ENCODE data around the gene ATP6V1F.

Gene ATP6V1F

DNA sequence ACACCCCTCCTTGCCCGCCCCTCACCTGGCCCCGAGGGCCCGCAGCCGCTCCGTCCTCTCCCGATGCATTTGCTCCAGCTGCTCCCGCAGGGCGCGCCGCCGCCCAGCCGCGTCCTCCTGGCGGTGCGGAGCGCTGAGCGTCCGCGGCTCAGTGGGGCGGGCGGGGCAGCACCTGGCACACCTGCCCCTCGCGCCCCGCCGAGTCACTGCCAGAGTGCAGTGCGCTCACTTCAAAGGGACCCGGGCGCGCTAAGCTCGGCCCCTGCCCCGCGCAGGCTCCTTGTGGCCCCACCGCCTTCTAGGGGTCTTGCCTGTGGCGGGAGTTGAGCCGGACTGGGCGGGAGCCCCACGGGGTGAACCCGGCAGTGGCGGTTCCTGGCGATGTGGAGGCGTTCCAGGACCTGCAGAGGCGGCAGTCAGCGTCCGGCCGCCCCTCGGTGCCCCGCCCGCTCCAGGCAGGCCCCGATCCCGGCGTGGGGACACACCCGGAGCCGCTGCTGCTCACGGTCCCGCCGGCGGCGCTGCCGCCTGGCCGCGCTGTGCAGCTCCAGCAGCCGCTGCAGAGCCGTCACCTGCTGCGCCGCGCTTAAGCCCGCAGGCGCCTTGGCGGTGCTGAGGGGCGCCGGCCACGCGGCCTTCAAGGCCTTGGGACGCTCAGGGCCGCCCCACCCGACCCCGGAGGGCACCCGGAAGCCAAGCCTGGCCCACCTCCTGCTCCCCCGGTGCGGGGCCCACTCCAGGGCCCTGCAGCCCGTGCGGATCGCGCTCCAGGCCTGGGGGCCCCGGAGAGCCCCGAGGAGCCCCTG is 6.7 kb downstream of the ATP6V1F start:
- peak; percentile 23 for DNase-seq

DNA sequence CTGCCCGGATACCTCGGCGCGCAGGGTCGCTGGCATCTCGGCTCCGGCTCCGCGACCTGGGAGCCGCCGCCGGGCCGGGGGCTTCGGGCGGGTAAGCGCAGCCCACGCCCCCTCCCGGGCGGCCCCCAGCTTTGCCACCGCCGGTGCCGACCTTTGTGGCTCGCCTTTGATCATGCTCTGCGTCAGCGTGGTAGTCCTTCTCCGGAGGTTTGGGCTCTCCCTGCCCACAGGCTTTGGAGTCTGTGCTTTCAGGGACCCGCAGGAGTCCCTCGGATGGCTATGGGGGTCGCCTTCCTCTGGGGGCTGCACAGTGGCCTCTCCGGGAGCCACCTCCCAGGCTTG is 7.3 kb downstream of the ATP6V1F start:
- no peak for DNase-seq

DNA sequence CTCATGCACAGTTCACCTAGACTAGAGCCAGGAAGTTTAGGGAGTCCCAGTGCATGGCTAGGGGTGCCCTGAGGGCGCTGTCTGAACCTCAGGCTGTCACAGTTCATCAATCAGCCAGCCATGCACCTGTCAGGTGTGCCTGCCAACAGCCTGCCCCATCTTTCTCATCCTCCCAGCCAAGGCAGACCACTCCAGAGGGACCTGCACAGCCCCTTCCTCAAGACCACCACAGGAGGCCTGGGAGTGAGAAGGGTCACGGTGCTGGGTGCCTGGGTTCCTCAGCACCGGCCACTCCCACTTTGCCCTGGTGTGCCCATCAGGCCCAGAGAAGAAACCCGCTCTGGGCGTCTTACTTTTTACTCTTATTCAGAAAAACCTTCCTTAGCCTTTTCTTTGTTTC is 8.4 kb downstream of the ATP6V1F start:
- DNase-seq, result no peak

DNA sequence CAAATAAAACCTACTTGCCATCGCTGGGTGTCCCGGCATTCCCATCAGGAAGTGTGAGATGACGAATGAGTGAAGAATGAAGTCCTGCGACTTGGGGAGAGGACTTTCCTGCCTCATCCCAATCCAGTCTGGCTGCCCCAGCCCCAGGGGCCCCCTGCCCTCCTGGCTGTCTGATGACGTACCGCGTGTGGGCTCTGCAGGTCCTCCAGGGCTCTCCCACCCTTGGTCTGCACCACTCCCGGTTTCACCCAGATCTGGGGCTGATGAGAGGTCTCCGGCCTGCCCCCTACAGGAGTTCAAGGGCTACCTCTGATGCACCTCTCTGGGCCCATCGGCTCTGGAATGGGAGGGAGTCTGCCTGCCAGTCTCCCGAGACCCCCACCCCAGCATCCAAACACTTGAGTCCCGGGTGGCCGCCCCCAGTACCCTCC is 9.8 kb downstream of the ATP6V1F start:
- no peak for DNase-seq

DNA sequence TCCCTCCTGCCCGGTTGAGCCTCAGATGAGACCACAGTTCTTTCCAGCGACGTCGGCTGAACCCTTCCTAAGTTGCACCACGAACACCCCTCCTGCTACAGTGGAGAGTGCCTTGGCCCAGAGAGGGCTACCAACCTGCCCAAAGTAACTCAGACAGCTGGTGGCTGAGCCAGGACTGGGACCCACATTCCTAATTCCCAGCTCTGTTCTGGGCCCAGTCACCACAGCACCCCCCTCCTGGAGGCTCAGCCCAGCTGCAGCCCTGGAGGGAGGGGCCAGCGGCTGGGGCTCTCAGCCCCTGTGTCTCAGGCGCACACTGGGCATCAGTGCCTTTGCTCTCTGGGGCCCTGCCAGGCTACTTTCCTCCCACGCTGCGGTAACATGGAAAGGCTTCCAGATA is 10.6 kb downstream of the ATP6V1F start:
- DNase-seq, result no peak

DNA sequence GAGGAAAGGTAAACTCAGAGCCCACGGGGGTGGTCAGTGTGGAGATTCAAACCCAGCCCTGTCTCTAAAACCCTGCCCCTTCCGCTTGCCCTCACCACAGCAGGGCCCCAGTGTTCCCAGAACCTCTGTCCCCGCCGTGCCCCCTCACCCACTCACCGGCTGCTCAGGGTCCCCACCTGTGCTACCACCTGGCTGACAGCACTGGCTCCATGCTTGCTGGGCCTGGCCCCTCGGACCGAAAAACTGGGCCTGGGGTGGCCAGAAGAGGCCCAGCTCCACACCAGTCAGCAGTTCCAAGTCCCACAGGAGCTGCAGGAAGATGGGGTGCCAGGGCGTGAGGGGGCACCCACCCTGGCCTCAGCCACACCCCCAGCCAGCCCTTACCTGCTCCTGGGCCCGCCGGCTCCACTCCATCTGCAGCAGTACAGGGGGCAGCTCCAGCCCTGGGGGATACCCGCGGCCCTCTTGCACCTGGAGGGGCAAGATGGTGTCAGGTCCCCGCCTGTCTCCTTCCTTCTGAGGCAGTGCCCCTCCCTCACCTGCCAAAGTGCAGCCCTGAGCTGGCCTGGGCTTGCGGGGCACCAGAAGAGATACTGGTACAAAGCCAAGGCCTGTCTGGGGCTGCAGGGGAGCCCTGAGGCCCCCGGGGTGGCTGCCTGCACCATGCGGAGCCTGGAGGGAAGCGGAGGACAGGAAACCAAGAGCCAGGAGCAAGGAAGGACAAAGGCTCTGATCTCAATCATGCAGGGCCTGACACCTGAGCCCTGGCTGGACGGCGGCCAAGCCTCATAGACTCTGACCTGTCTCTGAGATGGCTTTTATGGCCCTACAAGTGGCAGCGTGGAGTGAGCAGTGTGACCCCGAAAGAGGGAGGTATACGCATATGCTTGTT is 11.7 kb downstream of the ATP6V1F start:
- DNase-seq, result no peak

DNA sequence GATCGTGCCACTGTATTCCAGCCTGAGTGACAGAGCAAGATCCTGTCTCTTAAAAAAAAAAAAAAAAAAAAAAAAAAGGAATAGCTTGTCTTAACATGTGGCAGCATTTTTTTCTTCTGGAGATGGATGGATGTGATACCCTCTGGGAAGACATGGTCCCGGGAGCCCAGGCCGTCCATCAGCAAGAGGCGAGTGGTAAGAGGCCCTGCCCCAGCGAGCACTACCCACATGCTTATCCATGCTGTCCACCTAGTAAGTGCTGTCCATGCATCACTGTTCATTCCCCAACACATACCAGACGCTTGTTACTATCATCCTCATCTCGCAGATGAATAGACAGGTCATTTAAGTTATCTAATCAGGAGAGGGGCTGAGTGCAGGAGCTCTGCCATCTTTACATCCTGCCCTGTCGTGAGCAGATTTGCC is 12.9 kb downstream of the ATP6V1F start:
- no peak for DNase-seq

DNA sequence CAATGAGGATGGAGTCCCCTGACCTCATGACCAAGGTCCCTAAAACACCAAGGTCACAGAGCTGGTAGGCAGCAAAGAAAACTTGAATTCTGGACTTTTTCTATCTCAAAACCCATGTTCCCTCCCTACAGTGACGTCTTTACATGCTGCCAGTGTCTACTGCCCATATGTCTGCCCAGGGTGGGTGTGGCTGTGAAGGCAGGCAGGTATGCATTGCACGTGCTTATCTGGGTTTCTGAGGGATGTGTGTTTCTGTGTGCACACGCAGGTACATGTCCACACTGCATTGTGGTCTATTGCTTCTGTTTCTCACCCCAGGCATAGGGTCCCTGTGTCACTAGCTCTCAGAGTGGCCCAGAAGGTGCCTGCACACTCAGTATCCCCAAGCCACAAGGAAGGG is 13.5 kb downstream of the ATP6V1F start:
- DNase-seq, result no peak

DNA sequence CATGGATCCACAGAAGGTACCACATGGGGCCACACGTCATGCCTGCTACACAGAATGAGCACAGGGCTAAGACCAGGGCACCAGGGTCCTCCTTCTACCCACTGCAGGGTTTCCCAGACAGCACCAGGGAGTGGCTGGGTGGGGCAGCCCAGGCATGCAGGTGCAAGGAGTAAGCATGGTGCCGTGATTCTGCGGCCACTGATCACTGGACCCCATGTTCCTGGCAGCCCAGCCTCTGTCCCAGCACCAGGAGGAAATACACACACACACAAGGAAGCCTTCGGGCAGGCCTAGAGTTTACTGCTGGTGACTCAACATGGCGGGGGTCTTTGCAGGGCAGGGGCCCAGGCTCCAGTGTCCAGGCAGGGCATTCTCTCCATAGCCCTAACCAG is 13.9 kb downstream of the ATP6V1F start:
- DNase-seq, result no peak

DNA sequence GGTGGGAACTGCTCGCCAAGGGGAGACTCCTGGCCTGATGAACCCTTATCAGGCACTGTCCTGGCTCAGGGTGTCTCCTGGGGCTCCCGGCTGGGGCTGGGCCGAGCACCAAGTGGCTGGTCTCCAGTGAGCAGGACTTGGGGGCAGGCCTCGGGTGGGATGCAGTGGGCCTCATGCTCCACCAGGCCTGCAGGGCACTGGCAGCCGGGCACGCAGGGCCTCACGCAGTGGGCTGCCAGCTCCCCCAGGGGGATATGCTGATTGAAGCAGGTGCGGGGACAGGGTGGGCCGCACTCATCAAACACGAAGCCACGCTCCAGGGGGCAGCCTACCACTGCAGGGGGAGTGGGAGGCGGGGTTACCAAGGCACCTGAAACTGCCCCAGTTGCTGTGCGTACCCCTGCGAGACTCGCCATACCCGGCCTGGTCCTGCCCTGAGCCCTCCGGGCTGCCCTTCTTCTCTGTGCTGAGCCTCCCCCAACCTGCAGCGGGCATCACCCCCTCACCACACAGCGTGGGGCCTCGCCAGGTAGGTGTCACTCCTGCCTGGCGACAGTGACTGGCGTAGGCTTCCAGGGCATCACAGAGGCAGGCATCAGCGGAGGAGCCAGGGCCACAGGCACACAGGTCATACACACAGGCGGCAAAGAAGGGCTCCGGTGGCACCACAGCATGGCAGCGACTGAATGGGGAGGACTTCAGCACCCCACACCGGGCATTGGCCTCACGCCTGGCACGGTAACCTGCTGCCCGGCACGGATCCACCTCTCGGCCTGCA is 14.5 kb downstream of the ATP6V1F start:
- DNase-seq, result no peak

DNA sequence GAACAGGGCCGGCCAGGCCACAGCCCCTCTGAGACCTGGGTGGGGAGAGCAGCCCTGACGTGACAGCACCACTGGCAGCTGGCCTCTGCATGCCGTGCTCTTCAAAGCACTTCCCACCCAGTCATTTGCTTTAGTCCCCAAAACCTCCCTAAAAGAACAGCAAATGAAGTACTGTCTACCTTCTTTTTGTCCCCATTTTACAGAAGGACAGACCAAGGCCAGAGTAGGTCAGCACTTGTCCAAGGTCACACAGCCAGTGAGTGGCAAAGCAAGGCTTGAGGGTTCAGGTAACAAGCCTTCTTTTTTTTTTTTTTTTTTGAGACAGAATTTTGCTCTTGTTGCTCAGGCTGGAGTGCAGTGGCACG is 15.1 kb downstream of the ATP6V1F start:
- no peak for DNase-seq

DNA sequence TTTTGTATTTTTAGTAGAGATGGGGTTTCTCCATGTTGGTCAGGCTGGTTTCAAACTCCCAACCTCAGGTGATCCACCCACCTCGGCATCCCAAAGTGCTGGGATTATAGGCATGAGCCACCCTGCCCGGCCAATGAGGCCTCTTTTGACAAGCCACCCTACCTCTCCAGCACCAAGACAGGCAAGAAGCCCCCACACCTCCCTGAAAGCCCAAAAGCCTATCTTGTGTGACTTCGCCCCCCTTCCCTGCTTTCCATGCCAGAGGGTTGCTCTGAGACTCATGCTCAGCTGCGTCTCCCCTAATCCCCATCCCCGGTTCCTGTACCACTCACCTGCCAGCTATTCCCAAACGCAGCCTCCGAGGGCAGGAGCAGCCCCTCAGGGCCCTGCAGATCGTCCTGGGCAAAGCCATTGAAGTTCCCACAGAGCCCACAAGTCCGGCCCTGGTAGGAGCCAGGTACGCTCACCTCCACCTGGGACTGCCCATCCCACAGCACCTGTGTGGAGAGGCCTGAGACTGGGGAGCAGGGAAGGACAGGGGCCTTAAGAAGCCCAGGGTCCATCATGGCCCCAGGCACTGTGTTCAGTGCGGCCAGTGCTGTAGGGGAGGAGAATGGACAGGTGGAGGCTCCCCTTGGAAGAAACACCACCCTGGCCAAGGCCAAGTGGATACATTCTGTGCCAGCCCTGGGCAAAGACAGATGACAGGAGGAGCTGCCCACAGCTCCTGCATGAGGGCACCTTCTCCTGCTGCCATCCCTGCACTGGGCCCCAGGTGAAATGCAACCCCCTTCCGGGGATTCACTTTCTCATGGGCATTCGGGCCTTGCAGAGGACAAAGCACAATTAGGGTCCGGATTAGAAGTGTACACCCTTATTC is 15.8 kb downstream of the ATP6V1F start:
- DNase-seq, result no peak

DNA sequence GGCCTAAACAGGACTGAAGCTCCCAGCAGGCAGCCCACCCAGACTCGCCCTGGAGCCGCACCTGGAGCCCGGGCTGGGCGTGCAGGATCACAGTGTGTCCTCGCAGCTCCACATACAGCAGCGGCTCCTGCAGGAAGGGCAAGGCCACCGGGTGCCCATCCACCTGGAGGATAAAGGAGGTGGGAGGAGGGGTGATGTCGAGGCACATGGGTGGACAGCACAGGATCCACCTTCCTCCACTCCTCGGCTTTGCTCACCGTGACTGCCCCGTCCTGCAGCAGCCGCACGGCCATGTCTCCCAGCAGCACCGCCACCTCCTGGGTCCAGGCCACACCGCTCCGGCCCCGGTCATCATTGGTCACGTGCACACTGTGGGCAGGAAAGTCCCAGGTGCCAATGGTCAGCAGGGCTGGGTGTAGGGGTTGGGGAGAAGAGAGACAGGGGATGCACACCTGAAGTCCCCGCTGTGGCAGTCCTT is 16.8 kb downstream of the ATP6V1F start:
- no peak for DNase-seq

DNA sequence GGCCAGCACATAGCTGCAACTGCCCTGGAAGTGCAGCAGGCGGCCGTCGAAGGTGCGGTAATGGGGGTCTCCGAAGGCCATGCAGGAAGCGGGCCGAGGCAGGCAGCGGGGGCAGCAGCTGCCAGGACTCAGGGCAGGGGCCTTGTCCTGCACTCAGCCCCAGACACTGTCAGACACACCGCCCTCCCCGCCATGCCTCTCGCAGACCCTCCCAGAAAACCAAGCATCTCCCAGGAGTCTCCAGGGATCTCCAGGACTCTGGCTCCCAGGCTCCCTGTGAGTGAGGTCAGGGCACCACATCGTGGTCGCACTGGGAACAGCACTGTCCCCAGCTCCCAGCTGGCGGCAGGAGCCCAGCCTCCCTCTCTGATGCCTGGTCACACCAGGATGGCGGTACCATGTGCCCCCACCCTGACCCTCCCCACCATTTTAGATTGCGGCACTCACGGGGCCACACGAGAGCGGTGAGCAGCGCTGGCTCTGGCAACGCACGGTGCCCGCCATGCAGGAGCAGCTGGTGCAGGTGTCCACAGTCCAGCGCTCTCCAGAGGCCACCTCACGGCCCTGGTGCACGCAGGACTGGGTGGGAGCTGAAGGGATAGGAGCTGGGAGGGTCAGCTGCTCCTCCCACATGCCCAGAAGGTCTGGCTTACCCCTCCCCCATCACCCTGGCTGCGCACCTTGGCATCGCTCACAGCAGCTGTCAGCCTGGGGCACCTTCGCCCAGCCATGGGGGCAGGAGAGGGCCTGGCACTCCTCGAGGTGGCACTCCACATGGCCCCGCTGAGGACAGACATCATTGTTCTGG is 17.5 kb downstream of the ATP6V1F start:
- peak; percentile 64 for DNase-seq

DNA sequence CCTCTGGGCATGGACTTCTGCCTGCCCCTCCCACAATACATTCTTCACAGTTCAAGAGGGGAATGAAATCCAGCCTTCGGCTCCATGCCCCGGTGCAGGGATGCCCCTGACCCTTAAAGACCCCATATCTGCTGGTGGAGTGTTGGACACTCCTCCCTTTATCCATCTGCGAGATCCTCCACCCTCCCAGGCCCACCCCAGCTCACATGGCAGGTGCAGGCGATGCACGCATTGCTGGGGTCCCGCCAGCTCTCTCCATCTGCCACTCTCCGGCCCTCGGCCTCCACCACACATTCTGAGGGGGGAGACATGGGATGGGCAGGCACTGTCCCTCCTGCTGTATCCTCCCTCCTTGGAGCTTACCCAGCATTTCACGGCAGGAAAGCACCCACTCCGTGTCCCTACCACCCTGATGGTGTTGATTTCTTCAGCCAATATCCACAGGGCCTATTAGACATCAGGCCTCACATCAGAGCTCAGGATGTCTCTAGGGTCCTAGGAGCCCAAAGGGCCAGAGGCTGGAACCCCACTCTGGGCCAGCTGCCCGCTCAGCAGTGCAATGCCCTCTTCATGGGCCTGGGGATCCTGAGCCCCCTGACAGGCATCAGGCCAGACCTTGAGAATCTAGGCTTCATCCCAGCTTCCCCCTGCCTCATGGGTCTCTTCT is 18.3 kb downstream of the ATP6V1F start:
- no peak for DNase-seq

DNA sequence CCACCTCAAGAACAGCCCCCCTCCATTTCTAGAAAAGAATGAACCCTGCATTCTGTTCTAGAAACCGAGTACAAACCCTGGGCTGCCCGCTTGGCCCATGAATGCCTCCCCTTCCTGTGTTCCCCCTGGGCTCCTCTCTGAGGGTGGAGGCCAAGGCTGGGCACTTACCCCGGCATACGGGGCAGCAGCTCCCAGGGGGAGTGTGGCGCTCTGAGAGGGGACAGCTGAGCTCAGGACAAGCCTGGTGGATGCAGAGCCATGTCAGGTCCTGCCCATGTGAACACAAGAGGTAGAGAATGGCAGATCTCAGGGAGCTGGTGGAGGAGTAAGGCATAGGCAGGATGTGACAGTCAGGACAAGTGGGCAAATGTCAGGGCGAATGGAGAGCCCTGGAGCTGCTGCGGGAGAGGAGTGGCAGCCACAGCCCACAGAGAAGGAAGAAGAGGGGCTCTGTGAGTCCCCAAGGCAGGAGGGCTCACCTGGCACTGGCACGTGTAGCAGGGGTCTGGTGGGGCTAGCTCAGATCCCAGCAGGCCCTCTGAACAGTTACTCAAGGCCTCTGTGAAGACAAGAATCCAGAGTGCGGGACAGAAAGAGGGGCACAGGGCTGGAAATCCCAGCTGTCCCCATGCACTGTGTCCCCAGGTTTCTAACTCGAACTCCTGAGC is 18.9 kb downstream of the ATP6V1F start:
- DNase-seq, result no peak

DNA sequence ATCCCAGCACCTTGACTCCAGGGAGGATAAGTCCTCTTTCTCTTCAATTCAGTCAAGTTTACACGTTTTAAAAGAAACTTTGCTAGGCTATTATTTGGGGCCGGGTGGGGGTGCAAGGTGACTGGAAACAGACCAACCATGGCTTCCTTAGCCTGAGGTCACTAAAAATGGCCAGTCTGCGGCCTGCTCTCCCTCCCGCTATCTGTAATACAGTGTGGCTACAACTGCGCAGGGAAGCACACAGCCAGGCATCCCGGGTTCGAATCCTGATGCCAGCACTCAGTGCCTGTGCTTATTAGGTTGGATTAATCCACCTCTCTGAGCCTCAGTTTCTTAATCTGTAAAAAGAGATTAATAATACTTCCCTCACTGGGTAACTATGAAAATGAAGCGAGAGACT is 19.5 kb downstream of the ATP6V1F start:
- no peak for DNase-seq

DNA sequence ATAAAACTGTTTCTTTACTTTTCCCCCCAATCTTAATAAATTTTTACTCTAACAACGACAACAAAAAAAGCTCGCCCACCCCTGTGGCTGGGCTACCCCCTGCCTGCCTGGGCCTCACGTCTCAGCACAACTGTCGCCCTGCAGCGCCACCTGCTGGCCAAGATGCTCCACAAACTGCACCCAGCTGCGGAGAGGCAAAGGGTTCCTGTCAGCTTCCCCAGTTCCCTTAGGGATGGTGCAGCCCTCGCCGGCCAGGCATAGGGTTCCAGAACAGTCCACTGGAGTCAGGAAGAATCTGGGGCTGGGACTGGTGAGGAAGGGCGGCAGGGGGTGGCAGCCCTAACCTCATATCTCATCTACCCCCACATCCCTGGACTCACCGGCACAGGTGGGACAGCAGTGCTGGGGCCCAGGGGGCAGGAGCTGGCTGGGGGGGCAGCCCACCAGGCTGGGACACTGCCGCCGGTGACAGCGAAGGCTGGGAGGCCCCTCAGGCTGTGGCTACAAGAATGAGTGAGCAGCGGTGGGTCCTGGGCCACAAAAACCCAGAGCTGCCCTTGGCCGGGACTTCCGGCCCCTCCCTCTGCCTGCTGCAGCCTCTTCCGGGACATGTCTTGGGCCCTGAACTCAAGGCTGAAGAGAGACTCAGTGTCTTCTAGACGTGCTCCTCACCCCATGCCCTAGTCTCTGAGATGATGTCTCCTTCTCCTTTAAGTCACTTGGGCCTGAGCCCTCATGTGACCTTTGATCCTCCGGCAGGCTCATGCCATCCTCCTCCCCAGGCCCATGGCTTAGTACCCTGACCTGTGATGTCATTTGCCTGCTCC is 21.2 kb downstream of the ATP6V1F start:
- DNase-seq, result peak; percentile 60
